ENCODE data around the gene CDH23. TPM values are rescaled to one million over a fixed set of nuclear protein-coding genes. Genes with fewer than 3 reads are reported as not detected.

CDH23 gene
- total and polyA plus RNA-seq, 8 donors = 3.4 to 64.6 (median 9.9) TPM

DNA sequence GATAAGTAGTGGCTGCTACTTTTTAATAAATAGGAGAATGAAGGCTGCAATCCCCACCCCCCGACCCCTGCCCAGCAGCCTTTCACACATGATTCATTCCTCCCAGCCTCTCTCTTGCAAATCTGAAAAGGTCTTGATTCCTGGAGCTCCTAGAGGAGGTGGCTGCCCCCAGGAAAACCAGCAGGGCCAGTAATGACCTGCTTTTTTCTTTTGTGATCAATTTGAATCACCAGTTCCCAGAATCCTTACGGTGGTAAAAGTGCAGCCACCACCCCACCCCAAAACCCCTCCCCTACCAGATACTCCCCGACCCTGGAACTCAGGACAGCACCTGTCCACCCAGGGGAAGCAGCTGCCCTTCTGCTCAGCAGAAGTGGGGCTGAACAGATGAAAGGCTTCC is 213.9 kb downstream of the CDH23 start:
- Histone ChIP-seq H3K27me3 (no peaks in the 10 kb centered on the region), H3K4me1 (no peaks in the 10 kb centered on the region), H3K4me3 (no peak overlapping the region), H3K9me3 (no peaks in the 10 kb centered on the region), H3K36me3 (no peaks in the 10 kb centered on the region), H3K27ac (no peak overlapping the region)
- WGBS, 2 donors = 56 to 61% methylated on average over 3 of the region's 3 CpGs
- ATAC-seq = no peak
- DNase-seq = no peak
- FAIRE-seq = no peak
- intact Hi-C loops (cut with DNase I) = no loop called here
- TF ChIP-seq, protein P1, sequence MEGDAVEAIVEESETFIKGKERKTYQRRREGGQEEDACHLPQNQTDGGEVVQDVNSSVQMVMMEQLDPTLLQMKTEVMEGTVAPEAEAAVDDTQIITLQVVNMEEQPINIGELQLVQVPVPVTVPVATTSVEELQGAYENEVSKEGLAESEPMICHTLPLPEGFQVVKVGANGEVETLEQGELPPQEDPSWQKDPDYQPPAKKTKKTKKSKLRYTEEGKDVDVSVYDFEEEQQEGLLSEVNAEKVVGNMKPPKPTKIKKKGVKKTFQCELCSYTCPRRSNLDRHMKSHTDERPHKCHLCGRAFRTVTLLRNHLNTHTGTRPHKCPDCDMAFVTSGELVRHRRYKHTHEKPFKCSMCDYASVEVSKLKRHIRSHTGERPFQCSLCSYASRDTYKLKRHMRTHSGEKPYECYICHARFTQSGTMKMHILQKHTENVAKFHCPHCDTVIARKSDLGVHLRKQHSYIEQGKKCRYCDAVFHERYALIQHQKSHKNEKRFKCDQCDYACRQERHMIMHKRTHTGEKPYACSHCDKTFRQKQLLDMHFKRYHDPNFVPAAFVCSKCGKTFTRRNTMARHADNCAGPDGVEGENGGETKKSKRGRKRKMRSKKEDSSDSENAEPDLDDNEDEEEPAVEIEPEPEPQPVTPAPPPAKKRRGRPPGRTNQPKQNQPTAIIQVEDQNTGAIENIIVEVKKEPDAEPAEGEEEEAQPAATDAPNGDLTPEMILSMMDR (IDR thresholded peaks at IDR 0.05) = no peak

DNA sequence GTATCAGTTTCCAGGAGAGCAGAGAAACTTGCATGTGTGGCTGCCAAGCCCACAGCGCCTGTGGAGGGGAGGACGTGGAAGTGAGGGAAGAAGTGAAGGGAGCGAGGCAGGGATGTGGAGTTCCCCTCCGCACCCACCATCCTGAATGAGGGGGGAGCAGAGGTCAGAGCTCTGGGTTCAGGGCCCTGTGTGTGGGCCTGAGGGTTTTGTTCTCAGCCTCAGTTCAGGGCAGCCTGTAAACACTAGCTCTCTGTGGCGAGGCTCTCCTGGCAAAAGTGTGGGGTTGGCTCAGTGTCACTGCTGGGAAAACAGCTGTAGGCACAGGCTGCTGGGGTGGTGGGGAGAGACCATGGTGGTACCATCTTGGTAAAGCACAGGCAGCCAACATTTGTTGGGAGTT is 214.4 kb downstream of the CDH23 start:
- TF ChIP-seq, protein P1 (IDR thresholded peaks at IDR 0.05) = no peak
- no peaks in the 10 kb centered on the region for H3K9me3 ChIP-seq
- no peaks in the 10 kb centered on the region for H3K36me3 ChIP-seq
- no peak overlapping the region for H3K4me3 ChIP-seq
- no peaks in the 10 kb centered on the region for H3K27me3 ChIP-seq
- ATAC-seq (no peak), DNase-seq (no peak), FAIRE-seq (no peak)
- no peak overlapping the region for H3K27ac ChIP-seq
- WGBS, 2 donors = 79 to 84% methylated on average over 5 of the region's 5 CpGs
- intact Hi-C loops (cut with DNase I) = no loop called here
- no peaks in the 10 kb centered on the region for H3K4me1 ChIP-seq

DNA sequence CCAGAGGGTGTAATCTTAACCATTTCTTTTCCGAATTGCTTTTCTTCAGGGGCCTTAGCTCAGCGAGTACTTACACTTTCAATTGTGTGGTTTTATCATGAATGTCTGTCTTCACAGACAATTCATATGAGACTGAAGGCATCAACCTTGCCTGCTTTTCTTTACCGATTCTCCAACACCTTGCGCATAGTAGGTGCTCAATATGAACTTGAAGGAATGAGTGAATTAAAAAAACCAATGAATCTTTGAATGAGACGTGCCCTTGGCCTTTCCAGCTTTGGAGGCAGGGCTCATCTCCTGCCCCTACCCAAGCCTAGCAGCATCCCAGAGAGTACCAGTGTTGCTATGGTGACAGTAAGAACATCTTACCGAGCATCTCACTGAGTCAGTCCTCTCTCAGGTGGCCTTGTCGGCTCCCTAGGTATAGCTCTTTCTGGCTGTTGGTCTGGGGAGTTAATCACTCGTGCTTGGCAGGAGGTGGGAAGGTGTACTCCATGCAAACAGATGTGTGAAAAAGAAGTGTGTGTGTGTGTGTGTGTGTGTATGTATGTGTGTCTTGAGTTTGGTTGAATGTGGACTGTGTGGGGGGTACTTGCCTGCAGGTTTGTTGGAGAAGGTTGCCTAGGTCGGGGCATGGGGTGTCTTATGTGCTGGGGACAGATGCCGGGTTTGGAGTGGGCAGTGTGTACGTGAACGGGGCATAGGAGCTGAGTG is 215.1 kb downstream of the CDH23 start:
- FAIRE-seq (no peak), DNase-seq (no peak), ATAC-seq (no peak)
- H3K27ac ChIP-seq = no peak overlapping the region
- no peak overlapping the region for H3K4me3 ChIP-seq
- no peaks in the 10 kb centered on the region for H3K4me1 ChIP-seq
- 62 to 71% methylated on average over 12 of the region's 12 CpGs for WGBS, 2 donors
- intact Hi-C loops (cut with DNase I) = no loop called here
- H3K9me3 ChIP-seq = no peaks in the 10 kb centered on the region
- no peaks in the 10 kb centered on the region for H3K36me3 ChIP-seq
- no peaks in the 10 kb centered on the region for H3K27me3 ChIP-seq
- TF ChIP-seq, protein P1 (IDR thresholded peaks at IDR 0.05) = no peak

DNA sequence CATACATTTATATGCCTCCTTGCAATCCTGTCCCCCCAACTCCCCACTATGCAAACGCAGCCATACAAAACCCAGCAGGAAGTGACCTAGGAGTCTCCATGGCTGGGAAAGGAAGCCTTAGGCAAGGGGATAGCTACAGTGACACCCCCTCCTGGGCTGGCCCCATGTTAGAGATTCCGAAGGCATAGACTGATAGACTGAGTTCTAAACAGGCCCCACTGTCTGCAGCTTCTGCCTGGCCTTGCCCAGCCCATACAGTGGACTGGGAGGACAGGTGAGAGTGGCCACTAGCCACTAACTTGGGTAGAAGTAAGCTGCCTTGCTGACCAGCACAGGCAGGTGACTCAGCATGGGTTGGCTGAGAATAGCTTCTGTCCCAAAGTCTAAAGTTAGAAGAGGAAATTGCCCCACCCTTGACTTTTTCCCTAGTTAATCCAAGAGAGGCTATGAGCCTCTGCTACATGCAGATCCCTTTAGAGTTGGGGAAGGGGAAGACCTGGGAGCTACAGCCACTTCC is 216.6 kb downstream of the CDH23 start:
- no peaks in the 10 kb centered on the region for H3K4me1 ChIP-seq
- H3K27me3 ChIP-seq = no peaks in the 10 kb centered on the region
- no peaks in the 10 kb centered on the region for H3K9me3 ChIP-seq
- no peak overlapping the region for H3K27ac ChIP-seq
- TF ChIP-seq, protein P1 (IDR thresholded peaks at IDR 0.05) = no peak
- H3K36me3 ChIP-seq = no peaks in the 10 kb centered on the region
- intact Hi-C loops (cut with DNase I) = no loop called here
- DNase-seq (no peak), ATAC-seq (peak in 2 of 4 donors; percentile 37 to 44), FAIRE-seq (no peak)
- 70 to 75% methylated on average over 2 of the region's 2 CpGs for WGBS, 2 donors
- no peak overlapping the region for H3K4me3 ChIP-seq

DNA sequence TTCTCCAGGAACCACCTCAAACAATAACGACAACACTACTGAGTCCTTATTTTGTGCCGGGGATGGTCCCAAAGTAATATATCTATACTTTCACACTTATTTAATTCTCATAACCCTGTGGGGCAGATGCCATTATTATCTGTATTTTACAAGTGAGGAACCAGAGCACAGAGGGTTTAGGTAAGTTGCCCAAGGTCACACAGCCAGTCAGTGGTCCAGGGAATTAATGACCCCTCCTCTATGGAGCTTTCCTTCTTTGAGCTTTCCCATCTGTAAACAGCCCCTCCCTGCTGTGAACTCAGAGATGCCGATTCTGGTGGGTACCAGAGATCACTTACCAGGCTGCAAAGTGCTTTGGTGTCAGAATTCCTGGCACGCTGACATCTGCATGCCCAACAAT is 217.2 kb downstream of the CDH23 start:
- no peak for FAIRE-seq
- no peak for DNase-seq
- intact Hi-C loops (cut with DNase I) = no loop called here

More for the DNA sequence above, 217.2 kb downstream of the CDH23 start:
- WGBS, 2 donors = 77 to 89% methylated on average over 4 of the region's 4 CpGs
- TF ChIP-seq, protein P1 (IDR thresholded peaks at IDR 0.05) = no peak
- no peaks in the 10 kb centered on the region for H3K9me3 ChIP-seq
- ATAC-seq = no peak
- H3K4me1 ChIP-seq = no peaks in the 10 kb centered on the region
- H3K4me3 ChIP-seq = no peak overlapping the region
- no peaks in the 10 kb centered on the region for H3K27me3 ChIP-seq
- H3K27ac ChIP-seq = no peak overlapping the region
- no peaks in the 10 kb centered on the region for H3K36me3 ChIP-seq
